Activated T-cell treated with anti-CD3 and anti-CD28 coated beads, Interleukin-2, amount 50 U/mL, for 48 hours (primary cell): Measurements from ENCODE around the gene SNX25.
"Not testable (repeated sequence)": the region's sequence is repeated elsewhere in the genome, so short reads cannot be mapped to it uniquely, and the experiment has no call there.

Experiments
- DNase-seq, 2 experiments: peaks; one replicate each; pipeline ENCODE4 v3.0.0-alpha.2; 2020

The SNX25 gene

GRCh38 chr4:185209031-185209851, at the start of gene SNX25:
Gene SNX25, plus strand, starts transcription at chr4:185209598. Its CDS starts 229 bp downstream, at chr4:185209827.
- peak; percentile 89 to 93 for DNase-seq

- DNase-seq, result peak; percentile 35 to 41
Observed at GRCh38 chr4:185165605-185166063, 43.8 kb upstream of the SNX25 start.

GRCh38 chr4:185167234-185167633, 42.2 kb upstream of the SNX25 start:
- no peak for DNase-seq

- no peak for DNase-seq
Observed at GRCh38 chr4:185171373-185172071, 37.9 kb upstream of the SNX25 start.

GRCh38 chr4:185179488-185179887, 29.9 kb upstream of the SNX25 start:
- no peak for DNase-seq

GRCh38 chr4:185182239-185182638, 27.2 kb upstream of the SNX25 start:
- no peak for DNase-seq

- peak; percentile 74 to 77 for DNase-seq
Observed at GRCh38 chr4:185183622-185184281, 25.6 kb upstream of the SNX25 start.

- DNase-seq, result no peak
Observed at GRCh38 chr4:185186769-185187168, 22.6 kb upstream of the SNX25 start.

GRCh38 chr4:185189606-185190305, 19.6 kb upstream of the SNX25 start:
- DNase-seq, result no peak

GRCh38 chr4:185190306-185190856, 19.0 kb upstream of the SNX25 start:
- no peak for DNase-seq

GRCh38 chr4:185192059-185192458, 17.3 kb upstream of the SNX25 start:
- DNase-seq, result no peak

- no peak for DNase-seq
Observed at GRCh38 chr4:185194924-185195888, 14.2 kb upstream of the SNX25 start.

GRCh38 chr4:185196437-185196836, 13.0 kb upstream of the SNX25 start:
- DNase-seq, result no peak

GRCh38 chr4:185198189-185198588, 11.2 kb upstream of the SNX25 start:
- not testable (repeated sequence) for DNase-seq

GRCh38 chr4:185201977-185202962, 7.1 kb upstream of the SNX25 start:
- peak; percentile 29 to 30 for DNase-seq

- no peak for DNase-seq
Observed at GRCh38 chr4:185202984-185203485, 6.4 kb upstream of the SNX25 start.

- DNase-seq, result peak; percentile 79 to 84
Observed at GRCh38 chr4:185203486-185204237, 5.7 kb upstream of the SNX25 start, which contains the start of gene CFAP97. Gene CFAP97, minus strand, starts transcription at chr4:185204000. Its CDS starts 12,804 bp downstream, at chr4:185191196.

- DNase-seq, result no peak
Observed at GRCh38 chr4:185204238-185204910, 5.0 kb upstream of the SNX25 start.
